GM19193 (cell line): Measurements from ENCODE around the gene COL16A1.

Experiments
- POLR2A ChIP-seq: IDR thresholded peaks from 4 replicates; pipeline ENCODE4 v1.6.1; 2011; ENCODE audit not compliant: insufficient read depth, insufficient read length; ENCODE audit errors: extremely low read depth

COL16A1 gene

DNA sequence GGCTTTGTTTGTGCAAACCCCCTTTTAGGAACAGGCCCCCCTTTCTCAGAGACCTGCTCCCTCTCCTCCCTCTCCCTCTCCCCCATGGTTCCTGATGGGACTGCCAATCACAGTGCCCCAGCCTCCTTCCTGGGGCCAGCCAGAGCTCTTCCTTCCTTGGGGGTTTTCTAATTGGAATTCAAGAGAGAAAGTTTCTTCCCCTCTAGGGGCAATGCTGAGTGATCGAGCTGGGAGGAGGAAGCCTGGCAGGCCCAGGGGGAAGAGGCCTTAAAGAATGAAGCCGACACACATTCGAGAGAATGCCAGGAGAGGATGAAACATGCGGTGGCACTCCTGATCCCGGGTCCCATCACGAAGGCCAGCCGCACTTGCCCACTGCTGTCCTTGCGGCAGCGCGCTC is 21.3 kb upstream of the COL16A1 start:
- no peak for TF ChIP-seq POLR2A

- TF ChIP-seq POLR2A, result no peak
These were observed 20.1 kb upstream of the COL16A1 start for GRCh38 chr1:31723828-31724359.

DNA sequence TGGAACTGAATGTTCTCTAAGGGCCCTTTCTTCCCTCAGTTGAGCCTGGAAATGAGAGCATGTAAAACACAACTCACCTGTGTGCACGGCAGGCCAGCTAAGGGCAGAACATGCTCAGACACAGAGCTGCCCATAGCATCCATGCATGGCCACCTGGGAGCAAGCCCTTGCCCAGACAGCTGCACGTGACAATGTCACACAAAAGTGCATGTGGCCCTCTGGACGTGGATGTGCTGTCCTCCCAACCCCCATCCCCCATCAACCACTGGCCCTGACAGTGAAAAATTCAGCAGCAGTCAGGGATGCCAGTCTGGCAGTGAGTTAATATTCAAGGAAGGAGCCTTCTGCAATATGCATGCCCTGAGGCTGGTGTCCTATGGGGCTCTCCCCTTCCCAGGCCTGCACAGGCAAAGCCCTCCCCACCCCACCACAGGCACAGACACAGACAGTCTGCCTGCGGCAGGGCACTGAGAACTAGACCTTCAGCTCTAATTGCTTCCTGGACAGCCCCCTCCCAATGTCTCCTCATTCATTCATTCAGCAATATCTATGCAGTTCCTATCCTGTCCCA is 14.6 kb upstream of the COL16A1 start:
- TF ChIP-seq POLR2A, result no peak

GRCh38 chr1:31717341-31717740 is 13.5 kb upstream of the COL16A1 start:
- no peak for TF ChIP-seq POLR2A

DNA sequence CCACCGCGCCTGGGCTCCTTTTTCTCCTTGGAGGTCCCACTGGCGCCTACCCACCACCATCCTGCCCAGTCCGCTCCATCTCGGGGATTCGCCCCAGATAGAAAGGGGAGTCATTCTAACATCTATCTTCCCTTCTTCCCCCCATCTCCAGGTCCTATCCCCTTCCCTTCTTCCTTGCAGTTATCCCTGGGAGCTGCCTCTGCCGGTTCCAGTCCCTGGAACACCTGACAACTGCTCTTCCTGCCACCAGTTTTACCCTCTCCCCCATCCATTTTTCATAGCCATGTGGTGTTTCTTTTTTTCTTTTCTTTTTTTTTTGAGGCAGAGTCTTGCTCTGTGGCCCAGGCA is 12.0 kb upstream of the COL16A1 start:
- no peak for TF ChIP-seq POLR2A

- TF ChIP-seq POLR2A, result no peak
These were observed 11.5 kb upstream of the COL16A1 start for GRCh38 chr1:31715087-31715872.

DNA sequence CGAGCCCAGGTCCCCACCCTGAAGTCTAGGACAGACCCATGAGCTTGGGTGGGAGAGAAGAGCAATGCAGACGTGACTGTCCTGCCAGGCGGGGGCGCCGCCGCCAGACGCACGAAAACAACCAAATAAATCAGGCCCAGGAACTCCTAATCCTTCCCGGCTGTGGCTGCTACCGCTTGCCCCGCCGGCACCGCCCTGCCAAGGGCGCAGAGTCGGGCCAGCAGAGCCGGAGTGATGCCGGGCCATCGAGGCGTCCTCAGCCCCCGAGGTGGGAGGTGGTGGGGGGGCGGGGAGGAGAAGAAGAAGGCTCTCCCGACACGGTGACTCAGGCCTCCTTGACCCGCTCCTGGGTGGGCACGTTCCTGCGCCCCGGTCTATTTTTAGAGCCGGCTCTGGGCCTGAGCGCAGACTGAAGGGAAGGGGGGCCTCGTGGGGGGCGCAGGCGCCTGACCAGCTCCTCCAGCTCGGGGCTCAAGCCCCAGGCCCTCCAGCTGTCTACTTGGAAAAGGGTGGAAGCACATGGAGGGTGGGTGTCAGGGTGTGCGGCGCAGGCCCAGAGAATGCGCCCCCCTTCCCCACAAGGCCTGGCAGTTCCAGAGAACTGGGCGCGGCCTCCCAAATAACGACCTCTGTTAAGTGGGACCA is 10.7 kb upstream of the COL16A1 start:
- TF ChIP-seq POLR2A, result no peak

GRCh38 chr1:31712630-31713029 is 8.8 kb upstream of the COL16A1 start:
- TF ChIP-seq POLR2A, result no peak

DNA sequence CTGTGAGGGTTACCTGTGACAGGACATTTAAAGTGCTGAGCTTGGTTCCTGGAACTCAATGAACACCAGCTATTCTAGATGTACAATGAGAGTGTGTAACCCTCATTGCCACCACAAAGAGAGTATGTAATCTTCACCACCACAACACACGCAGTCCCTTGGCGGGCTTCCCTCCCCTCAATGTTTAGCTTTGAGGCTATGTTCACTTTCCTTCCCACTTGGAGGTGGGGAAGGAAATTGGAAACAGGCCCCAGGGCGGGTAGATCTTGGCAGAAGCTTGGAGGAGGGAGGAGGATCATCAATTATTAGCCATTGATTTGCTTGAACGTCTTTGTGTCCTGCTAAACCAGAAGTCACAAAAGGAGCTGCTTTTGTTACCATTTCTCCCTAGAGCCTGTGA is 8.3 kb upstream of the COL16A1 start:
- no peak for TF ChIP-seq POLR2A

GRCh38 chr1:31708324-31708723 is 4.5 kb upstream of the COL16A1 start:
- no peak for TF ChIP-seq POLR2A

DNA sequence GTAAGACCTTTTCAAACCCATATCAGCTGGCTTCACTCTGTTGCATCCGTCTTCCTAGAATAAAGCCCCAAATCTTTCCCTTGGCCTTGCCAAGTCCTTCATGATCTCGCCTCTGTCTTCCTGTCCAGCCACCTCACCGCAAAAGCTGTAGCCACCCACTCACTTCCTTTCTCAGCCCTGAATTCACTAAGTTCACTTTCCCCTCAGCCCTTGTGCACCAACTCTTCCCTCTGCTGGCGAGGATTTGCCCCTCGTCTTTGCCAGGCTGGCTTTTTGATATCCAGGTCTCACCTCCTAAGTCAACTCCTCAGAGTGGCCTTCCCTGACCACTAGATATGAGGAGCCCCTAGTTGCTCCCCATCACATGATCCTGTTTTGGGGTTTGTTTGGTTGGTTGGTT is 3.9 kb upstream of the COL16A1 start:
- no peak for TF ChIP-seq POLR2A

- TF ChIP-seq POLR2A, result no peak
These were observed 2.7 kb upstream of the COL16A1 start for GRCh38 chr1:31706384-31707058.

DNA sequence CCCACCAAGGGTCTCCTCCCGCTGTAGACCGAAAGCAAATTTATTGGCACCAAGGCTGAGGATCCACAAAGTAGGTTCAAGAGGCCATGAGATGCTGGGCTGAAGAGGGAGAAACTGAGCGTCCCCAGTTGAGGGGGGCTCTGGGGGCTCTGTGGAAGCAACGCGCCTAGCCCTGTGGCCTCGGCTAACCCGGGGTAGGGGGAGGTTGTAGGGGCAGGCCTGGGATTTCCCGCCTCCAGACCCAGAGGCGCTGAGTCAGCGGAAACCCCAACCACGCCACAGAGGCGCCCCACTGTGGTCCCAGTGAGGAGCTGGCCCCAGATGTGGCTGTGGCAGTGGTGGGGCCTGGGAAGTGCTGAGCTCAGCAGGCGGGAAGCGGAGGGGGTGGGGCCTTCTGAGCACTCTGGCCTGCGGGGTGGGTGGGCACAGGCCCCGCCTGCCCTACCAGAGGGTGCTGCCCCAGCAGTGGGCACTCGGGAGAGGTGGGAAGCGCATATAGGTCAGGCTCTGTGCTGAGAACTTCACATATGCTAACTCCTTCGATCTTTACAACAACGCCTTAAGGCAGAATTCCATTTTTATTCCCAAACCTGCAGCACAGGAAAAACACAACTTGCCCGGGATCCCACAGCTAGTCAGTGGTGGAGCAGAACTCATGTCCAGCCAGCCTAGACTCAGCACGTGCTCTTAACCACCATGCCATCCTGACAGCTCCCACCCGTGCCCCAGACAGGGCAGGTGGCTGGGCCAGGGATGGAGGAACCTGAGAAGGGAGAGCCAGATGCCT is 1.5 kb upstream of the COL16A1 start:
- TF ChIP-seq POLR2A, result no peak

DNA sequence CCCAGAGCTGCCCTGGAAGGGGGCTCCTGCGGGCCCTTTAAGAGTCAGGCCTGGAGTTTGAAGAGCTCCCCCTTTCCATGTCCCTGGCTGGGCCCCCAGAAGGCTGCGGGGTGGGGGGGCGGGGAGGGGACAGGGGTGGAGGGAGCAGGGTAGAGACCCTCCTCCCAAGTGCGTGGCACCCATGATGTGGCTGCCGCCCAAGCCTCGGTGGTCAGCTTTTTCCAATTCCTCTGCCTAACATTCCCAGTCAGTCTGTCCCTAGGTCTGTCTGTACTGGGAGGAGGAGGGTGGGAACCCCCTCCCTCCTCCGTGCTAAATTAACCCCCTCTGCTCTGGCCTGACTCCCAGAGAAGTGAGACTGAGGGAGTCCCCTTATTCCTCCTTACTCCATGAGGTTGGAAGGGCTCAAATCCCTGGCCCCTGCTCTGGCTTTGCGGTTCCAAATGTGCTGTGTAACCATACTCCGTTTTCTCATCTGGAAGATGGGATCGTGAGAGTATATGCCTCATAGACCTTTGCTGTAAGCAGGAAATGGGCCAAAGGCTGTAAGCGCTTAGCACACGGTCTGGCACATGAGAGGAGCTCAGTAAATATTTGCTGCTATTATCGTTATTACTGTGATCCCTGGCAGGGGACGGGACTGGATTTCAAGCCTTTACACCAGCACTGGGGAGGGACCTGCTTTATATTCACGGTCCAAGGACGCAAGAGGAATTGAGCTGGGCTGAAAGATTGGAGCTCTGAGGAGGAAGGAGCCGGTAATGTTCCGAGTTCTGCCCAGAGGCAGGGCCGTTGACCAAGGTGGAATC is 658 bp upstream of the COL16A1 start:
- no peak for TF ChIP-seq POLR2A
